ENCODE data around the gene ACKR4.

ACKR4 gene

GRCh38 chr3:132643366-132643765 lies 46.3 kb downstream of the ACKR4 start:
- FAIRE-seq = no peak

GRCh38 chr3:132645058-132645457 lies 48.0 kb downstream of the ACKR4 start:
- no peak for FAIRE-seq

- no peak for FAIRE-seq
Measured at GRCh38 chr3:132650153-132650552, 53.1 kb downstream of the ACKR4 start.
